Heart left ventricle (tissue), 13 donors: ENCODE data around the gene SNX25.

Source experiments
- POLR2A ChIP-seq, 2 donors: fragments of 450-650 bp; IDR thresholded peaks; one replicate each; pipeline ENCODE4 v1.6.1; 2017; ENCODE audit warnings: antibody characterized with exemption in 2 of 2, mild to moderate bottlenecking in 2 of 2, moderate library complexity in 2 of 2
- TF ChIP-seq, protein P1 (sequence below), 12 donors: fragments of 200-600 bp; sonication (generic) in 4 of 12; IDR thresholded peaks; one replicate each; pipeline versions ENCODE4 v1.5.0 to v1.8.0; 2018 to 2022; ENCODE audit warnings: antibody characterized with exemption in 12 of 12, mild to moderate bottlenecking in 5 of 12
- donor health status: ischemic (EF 13 %, LVEDD 7.1; RV severe dilation, severe dysfunction).
- donor health status: DM: no; HTN: yes; CAD: no.
- donor health status: DM: no; HTN: no; CAD: no.
- donor health status: ischemic (EF 25% LVEDD 6.9; RV normal size, moderate dysfunction).
- donor health status: ischemic (EF 25% LVEDD 5.7; RV mildly dilated, moderate dysfunction).
- donor health status: ischemic (EF 35%, LVEDD 5.7; RV mildly dilated, moderate dysfunction).
- donor health status: nonischemic (EF 11% LVEDD 7.7; RV severe dilation, severe dysfunction).
- donor health status: DM: yes; HTN: yes; CAD: no.
- donor health status: PGD.
- donor health status: ischemic (EF 29% LVEDD 5.4; RV normal size, mild dysfunction).
- donor health status: nonischemic (EF 23%, LVEDD 6.1; RV moderate dilation, normal function).

DNA sequence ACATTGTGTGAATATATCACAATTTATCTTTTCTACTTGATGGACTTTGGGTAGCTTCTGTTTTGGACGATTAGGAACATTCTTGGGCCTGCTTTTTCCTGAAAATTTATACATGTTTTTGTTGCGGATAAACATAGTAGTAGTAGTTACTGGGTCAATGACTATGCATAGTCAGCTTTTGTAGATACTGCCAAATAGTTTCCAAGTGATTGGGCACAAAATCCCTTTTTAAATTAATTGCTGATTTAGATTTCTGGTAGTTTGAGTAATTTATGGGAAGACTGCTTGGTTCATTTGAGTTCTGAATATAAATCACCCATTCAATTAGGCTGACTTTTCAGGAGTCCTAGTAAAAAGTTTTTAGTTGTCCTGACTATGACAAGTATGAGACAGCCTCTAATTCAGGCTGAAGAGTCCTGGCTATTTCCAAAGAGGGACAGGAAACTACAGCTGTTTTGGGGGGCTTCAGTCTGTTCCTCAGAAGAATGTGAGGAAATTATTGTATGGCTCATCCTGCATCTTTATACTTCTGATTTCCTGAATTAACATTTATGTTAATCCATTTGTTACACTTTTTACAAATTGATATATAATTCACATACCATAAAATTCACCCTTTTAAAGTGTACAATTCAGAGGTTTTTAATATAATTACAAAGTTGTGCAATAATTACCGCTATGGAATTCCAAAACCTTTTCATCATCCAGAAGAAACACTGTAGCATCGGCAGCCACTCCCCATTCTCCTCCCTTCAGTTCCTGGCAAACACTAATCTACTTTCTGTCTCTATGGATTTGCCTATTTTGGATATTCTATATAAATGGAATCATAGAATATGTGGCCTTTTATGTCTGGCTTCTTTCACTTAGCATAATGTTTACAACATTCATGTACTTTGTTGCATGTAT is 172.1 kb downstream of the SNX25 start:
- TF ChIP-seq, protein P1, sequence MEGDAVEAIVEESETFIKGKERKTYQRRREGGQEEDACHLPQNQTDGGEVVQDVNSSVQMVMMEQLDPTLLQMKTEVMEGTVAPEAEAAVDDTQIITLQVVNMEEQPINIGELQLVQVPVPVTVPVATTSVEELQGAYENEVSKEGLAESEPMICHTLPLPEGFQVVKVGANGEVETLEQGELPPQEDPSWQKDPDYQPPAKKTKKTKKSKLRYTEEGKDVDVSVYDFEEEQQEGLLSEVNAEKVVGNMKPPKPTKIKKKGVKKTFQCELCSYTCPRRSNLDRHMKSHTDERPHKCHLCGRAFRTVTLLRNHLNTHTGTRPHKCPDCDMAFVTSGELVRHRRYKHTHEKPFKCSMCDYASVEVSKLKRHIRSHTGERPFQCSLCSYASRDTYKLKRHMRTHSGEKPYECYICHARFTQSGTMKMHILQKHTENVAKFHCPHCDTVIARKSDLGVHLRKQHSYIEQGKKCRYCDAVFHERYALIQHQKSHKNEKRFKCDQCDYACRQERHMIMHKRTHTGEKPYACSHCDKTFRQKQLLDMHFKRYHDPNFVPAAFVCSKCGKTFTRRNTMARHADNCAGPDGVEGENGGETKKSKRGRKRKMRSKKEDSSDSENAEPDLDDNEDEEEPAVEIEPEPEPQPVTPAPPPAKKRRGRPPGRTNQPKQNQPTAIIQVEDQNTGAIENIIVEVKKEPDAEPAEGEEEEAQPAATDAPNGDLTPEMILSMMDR (IDR thresholded peaks at IDR 0.05), result no peak
- TF ChIP-seq POLR2A (IDR thresholded peaks at IDR 0.05), result no peak
